SK-N-SH treated with all-trans-retinoic acid at 6 μM for 48 hours (cell line): ENCODE measurements around the gene TMEM163.
"Not testable (repeated sequence)": the region's sequence is repeated elsewhere in the genome, so short reads cannot be mapped to it uniquely, and the experiment has no call there.

Source experiments
- ATAC-seq: fragments of 200-7000 bp; cut with Tn5 transposase; 3 replicates; pipeline ENCODE4 v1.9.1; 2020; ENCODE audit warnings: mild to moderate bottlenecking, moderate library complexity
- ARNTL ChIP-seq: fragments of 450-650 bp; formaldehyde crosslinking; IDR thresholded peaks from 2 replicates; pipeline ENCODE4 v1.5.0; 2020; ENCODE audit warnings: low read depth, mild to moderate bottlenecking, moderate library complexity, borderline replicate concordance
- BACH2 ChIP-seq: fragments of 250-450 bp; sonication (Bioruptor Pico); IDR thresholded peaks from 2 replicates; pipeline ENCODE4 v1.9.0; 2021; ENCODE audit warnings: mild to moderate bottlenecking, borderline replicate concordance
- CREB5 ChIP-seq: fragments of 250-450 bp; sonication (Bioruptor Pico); IDR thresholded peaks from 2 replicates; pipeline ENCODE4 v1.5.1; 2020; ENCODE audit warnings: low read depth, mild to moderate bottlenecking, moderate library complexity
- CSDC2 ChIP-seq: fragments of 250-450 bp; sonication (Bioruptor Pico); IDR thresholded peaks from 2 replicates; pipeline ENCODE4 v1.5.0; 2020; ENCODE audit warnings: mild to moderate bottlenecking, moderate library complexity
- ESRRG ChIP-seq: fragments of 250-450 bp; sonication (Bioruptor Pico); IDR thresholded peaks from 2 replicates; pipeline ENCODE4 v1.6.1; 2021; ENCODE audit warnings: mild to moderate bottlenecking
- GLIS3 ChIP-seq: fragments of 250-450 bp; sonication (Bioruptor Pico); IDR thresholded peaks from 2 replicates; pipeline ENCODE4 v1.5.0; 2020; ENCODE audit warnings: mild to moderate bottlenecking, moderate library complexity
- ISL1 ChIP-seq: fragments of 250-450 bp; sonication (Bioruptor Pico); IDR thresholded peaks from 2 replicates; pipeline ENCODE4 v2.1.2; 2022; ENCODE audit warnings: mild to moderate bottlenecking, moderate library complexity
- OSR1 ChIP-seq: fragments of 250-450 bp; sonication (Bioruptor Pico); IDR thresholded peaks from 2 replicates; pipeline ENCODE4 v1.8.0; 2022; ENCODE audit warnings: moderate library complexity, mild to moderate bottlenecking, inconsistent platforms
- PPARA ChIP-seq: fragments of 250-450 bp; sonication (Bioruptor Pico); IDR thresholded peaks from 2 replicates; pipeline ENCODE4 v1.5.0; 2020; ENCODE audit warnings: mild to moderate bottlenecking, borderline replicate concordance
- RARB ChIP-seq: fragments of 250-450 bp; sonication (Bioruptor Pico); IDR thresholded peaks from 2 replicates; pipeline ENCODE4 v1.8.0; 2021; ENCODE audit warnings: mild to moderate bottlenecking, moderate library complexity
- SNAI2 ChIP-seq: fragments of 250-450 bp; sonication (Bioruptor Pico); IDR thresholded peaks from 2 replicates; pipeline ENCODE4 v1.5.0; 2020; ENCODE audit warnings: mild to moderate bottlenecking, moderate library complexity
- TCF4 ChIP-seq: fragments of 250-450 bp; sonication (Bioruptor Pico); IDR thresholded peaks from 2 replicates; pipeline ENCODE4 v1.8.0; 2021; ENCODE audit warnings: mild to moderate bottlenecking, moderate library complexity, borderline replicate concordance
- TOX ChIP-seq: fragments of 250-450 bp; sonication (Bioruptor Pico); IDR thresholded peaks from 2 replicates; pipeline ENCODE4 v1.8.0; 2021; ENCODE audit warnings: mild to moderate bottlenecking, moderate library complexity, borderline replicate concordance
- TSHZ2 ChIP-seq: fragments of 250-450 bp; sonication (Bioruptor Pico); IDR thresholded peaks from 2 replicates; pipeline ENCODE4 v1.5.0; 2020; ENCODE audit warnings: mild to moderate bottlenecking, moderate library complexity
- ZC3H10 ChIP-seq: fragments of 250-450 bp; sonication (Bioruptor Pico); IDR thresholded peaks from 2 replicates; pipeline ENCODE4 v1.5.1; 2021; ENCODE audit warnings: mild to moderate bottlenecking, moderate library complexity
- ZFP3 ChIP-seq: fragments of 250-450 bp; sonication (Bioruptor Pico); IDR thresholded peaks from 2 replicates; pipeline ENCODE4 v1.5.0; 2020; ENCODE audit warnings: mild to moderate bottlenecking, moderate library complexity
- ZFP30 ChIP-seq: fragments of 450-650 bp; formaldehyde crosslinking; IDR thresholded peaks from 2 replicates; pipeline ENCODE4 v1.5.0; 2022; ENCODE audit warnings: mild to moderate bottlenecking, moderate library complexity
- ZNF70 ChIP-seq: fragments of 450-650 bp; formaldehyde crosslinking; IDR thresholded peaks from 2 replicates; pipeline ENCODE4 v1.5.0; 2020; ENCODE audit warnings: mild to moderate bottlenecking, moderate library complexity
- ZNF8 ChIP-seq: fragments of 450-650 bp; formaldehyde crosslinking; IDR thresholded peaks from 2 replicates; pipeline ENCODE4 v1.5.0; 2020; ENCODE audit warnings: mild to moderate bottlenecking, moderate library complexity
- TF ChIP-seq, protein P1 (sequence below): fragments of 250-450 bp; sonication (Bioruptor Pico); IDR thresholded peaks from 2 replicates; pipeline ENCODE4 v1.8.0; 2020; ENCODE audit warnings: mild to moderate bottlenecking, moderate library complexity, borderline replicate concordance
- TF ChIP-seq, protein P2 (sequence below): fragments of 250-450 bp; sonication (Bioruptor Pico); IDR thresholded peaks from 2 replicates; pipeline ENCODE4 v1.8.0; 2021; ENCODE audit warnings: low read depth, mild to moderate bottlenecking, moderate library complexity, borderline replicate concordance

TMEM163 gene

DNA sequence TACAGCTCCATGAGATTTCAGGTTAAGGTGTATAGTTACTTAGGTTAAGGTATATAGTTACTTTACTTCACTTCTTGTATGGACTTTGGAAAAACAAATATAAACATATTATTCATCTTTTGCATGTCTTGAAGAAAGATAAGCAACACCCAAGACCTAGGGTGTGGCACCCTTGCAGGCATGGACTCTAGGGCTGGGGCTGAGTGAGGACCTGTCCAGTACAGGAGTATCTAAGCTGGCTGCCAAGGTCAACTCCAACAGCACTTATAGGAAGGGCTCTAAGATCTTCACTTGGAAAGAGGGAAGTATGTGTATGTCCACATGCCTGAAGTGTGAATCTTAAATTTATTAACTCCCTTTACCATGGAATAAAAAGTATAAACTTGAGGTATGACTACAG is 7.1 kb upstream of the TMEM163 start:
- ATAC-seq, result no peak
- TF ChIP-seq ESRRG (CRISPR knock-in tag) (no peak), ZFP3 (CRISPR knock-in tag) (no peak), CSDC2 (CRISPR knock-in tag) (no peak), BACH2 (no peak), CREB5 (CRISPR knock-in tag) (no peak), GLIS3 (CRISPR knock-in tag) (no peak)
- TF ChIP-seq, protein P1, sequence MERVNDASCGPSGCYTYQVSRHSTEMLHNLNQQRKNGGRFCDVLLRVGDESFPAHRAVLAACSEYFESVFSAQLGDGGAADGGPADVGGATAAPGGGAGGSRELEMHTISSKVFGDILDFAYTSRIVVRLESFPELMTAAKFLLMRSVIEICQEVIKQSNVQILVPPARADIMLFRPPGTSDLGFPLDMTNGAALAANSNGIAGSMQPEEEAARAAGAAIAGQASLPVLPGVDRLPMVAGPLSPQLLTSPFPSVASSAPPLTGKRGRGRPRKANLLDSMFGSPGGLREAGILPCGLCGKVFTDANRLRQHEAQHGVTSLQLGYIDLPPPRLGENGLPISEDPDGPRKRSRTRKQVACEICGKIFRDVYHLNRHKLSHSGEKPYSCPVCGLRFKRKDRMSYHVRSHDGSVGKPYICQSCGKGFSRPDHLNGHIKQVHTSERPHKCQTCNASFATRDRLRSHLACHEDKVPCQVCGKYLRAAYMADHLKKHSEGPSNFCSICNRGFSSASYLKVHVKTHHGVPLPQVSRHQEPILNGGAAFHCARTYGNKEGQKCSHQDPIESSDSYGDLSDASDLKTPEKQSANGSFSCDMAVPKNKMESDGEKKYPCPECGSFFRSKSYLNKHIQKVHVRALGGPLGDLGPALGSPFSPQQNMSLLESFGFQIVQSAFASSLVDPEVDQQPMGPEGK, result no peak

GRCh38 chr2:134724341-134724740 is 5.5 kb upstream of the TMEM163 start:
- no peak for ATAC-seq
- no peak for TF ChIP-seq ZNF8
- TF ChIP-seq, protein P2, sequence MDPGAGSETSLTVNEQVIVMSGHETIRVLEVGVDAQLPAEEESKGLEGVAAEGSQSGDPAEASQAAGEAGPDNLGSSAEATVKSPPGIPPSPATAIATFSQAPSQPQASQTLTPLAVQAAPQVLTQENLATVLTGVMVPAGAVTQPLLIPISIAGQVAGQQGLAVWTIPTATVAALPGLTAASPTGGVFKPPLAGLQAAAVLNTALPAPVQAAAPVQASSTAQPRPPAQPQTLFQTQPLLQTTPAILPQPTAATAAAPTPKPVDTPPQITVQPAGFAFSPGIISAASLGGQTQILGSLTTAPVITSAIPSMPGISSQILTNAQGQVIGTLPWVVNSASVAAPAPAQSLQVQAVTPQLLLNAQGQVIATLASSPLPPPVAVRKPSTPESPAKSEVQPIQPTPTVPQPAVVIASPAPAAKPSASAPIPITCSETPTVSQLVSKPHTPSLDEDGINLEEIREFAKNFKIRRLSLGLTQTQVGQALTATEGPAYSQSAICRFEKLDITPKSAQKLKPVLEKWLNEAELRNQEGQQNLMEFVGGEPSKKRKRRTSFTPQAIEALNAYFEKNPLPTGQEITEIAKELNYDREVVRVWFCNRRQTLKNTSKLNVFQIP, result no peak
- TF ChIP-seq ESRRG (CRISPR knock-in tag), result no peak
- TF ChIP-seq ZFP3 (CRISPR knock-in tag), result no peak
- no peak for TF ChIP-seq TOX

GRCh38 chr2:134723742-134724141 is 4.9 kb upstream of the TMEM163 start:
- ATAC-seq, result not testable (repeated sequence)

GRCh38 chr2:134722728-134723127 is 3.9 kb upstream of the TMEM163 start:
- no peak for ATAC-seq

GRCh38 chr2:134721596-134721995 is 2.8 kb upstream of the TMEM163 start:
- no peak for ATAC-seq
- no peak for TF ChIP-seq ISL1
- no peak for TF ChIP-seq ZFP3 (CRISPR knock-in tag)
- TF ChIP-seq TCF4 (CRISPR knock-in tag), result no peak
- TF ChIP-seq CREB5 (CRISPR knock-in tag), result no peak
- TF ChIP-seq ZNF70 (CRISPR knock-in tag), result no peak
- TF ChIP-seq, protein P1, result no peak
- TF ChIP-seq ZNF8, result no peak
- no peak for TF ChIP-seq ZFP30 (CRISPR knock-in tag)
- no peak for TF ChIP-seq SNAI2 (CRISPR knock-in tag)
- TF ChIP-seq ARNTL (CRISPR knock-in tag), result no peak
- no peak for TF ChIP-seq ZC3H10
- no peak for TF ChIP-seq BACH2
- no peak for TF ChIP-seq CSDC2 (CRISPR knock-in tag)
- TF ChIP-seq PPARA (CRISPR knock-in tag), result no peak
- no peak for TF ChIP-seq TSHZ2 (CRISPR knock-in tag)
- TF ChIP-seq GLIS3 (CRISPR knock-in tag), result no peak

More at GRCh38 chr2:134722728-134723127, 3.9 kb upstream of the TMEM163 start:
- no peak for TF ChIP-seq ZC3H10
- TF ChIP-seq ARNTL (CRISPR knock-in tag), result no peak
- no peak for TF ChIP-seq OSR1 (CRISPR knock-in tag)
- TF ChIP-seq TCF4 (CRISPR knock-in tag), result no peak
- TF ChIP-seq ESRRG (CRISPR knock-in tag), result no peak
- TF ChIP-seq, protein P1, result no peak
- no peak for TF ChIP-seq RARB (CRISPR knock-in tag)
- no peak for TF ChIP-seq ISL1
- no peak for TF ChIP-seq ZNF70 (CRISPR knock-in tag)
- no peak for TF ChIP-seq ZNF8
- TF ChIP-seq ZFP3 (CRISPR knock-in tag), result no peak
